HEK293 (cell line): ENCODE data around the gene RAB10.

Experiments
- CTCF ChIP-seq: fragments of 450-650 bp; formaldehyde crosslinking; IDR thresholded peaks from 2 replicates; pipeline ENCODE4 v1.5.1; 2016; ENCODE audit warnings: missing biosample characterization, missing genetic modification characterization
- KLF1 ChIP-seq: fragments of 450-650 bp; formaldehyde crosslinking; IDR thresholded peaks from 2 replicates; pipeline ENCODE4 v1.5.1; 2016; ENCODE audit warnings: missing biosample characterization, missing genetic modification characterization
- PBX3 ChIP-seq: sonication (generic); formaldehyde crosslinking; IDR thresholded peaks from 2 replicates; pipeline ENCODE4 v1.8.1; 2022; ENCODE audit warnings: mild to moderate bottlenecking, moderate library complexity, missing genetic modification reagents
- PRDM2 ChIP-seq: fragments of 450-650 bp; formaldehyde crosslinking; IDR thresholded peaks from 2 replicates; pipeline ENCODE4 v1.5.1; 2016; ENCODE audit warnings: missing biosample characterization, missing genetic modification characterization, borderline replicate concordance
- SETDB1 ChIP-seq: IDR thresholded peaks from one replicate; pipeline ENCODE4 v1.6.1; 2017; ENCODE audit warnings: mild to moderate bottlenecking, low read length, moderate library complexity, mixed read lengths; ENCODE audit not compliant: insufficient read length
- TCF7L2 ChIP-seq: IDR thresholded peaks from 2 replicates; pipeline ENCODE4 v1.6.1; 2011; ENCODE audit warnings: low read depth, mild to moderate bottlenecking, inconsistent platforms, low read length, moderate library complexity, borderline replicate concordance
- YY2 ChIP-seq: fragments of 450-650 bp; formaldehyde crosslinking; IDR thresholded peaks from 2 replicates; pipeline ENCODE4 v1.5.1; 2016; ENCODE audit warnings: missing biosample characterization, missing genetic modification characterization
- ZNF248 ChIP-seq: fragments of 450-650 bp; formaldehyde crosslinking; IDR thresholded peaks from 2 replicates; pipeline ENCODE4 v1.5.1; 2017; ENCODE audit warnings: missing biosample characterization, missing genetic modification characterization
- ZNF561 ChIP-seq: fragments of 450-650 bp; IDR thresholded peaks from 2 replicates; pipeline ENCODE4 v1.5.1; 2018; ENCODE audit warnings: missing biosample characterization, missing genetic modification characterization, borderline replicate concordance
- ZNF654 ChIP-seq: fragments of 450-650 bp; formaldehyde crosslinking; IDR thresholded peaks from 2 replicates; pipeline ENCODE4 v1.5.1; 2016; ENCODE audit warnings: low read depth, missing biosample characterization, missing genetic modification characterization
- ZNF792 ChIP-seq: fragments of 450-650 bp; formaldehyde crosslinking; IDR thresholded peaks from 2 replicates; pipeline ENCODE4 v1.5.1; 2016; ENCODE audit warnings: missing biosample characterization, missing genetic modification characterization
- TF ChIP-seq, protein P1 (sequence below): fragments of 450-650 bp; formaldehyde crosslinking; IDR thresholded peaks from 2 replicates; pipeline ENCODE4 v1.5.1; 2016; ENCODE audit warnings: missing biosample characterization, missing genetic modification characterization
- TF ChIP-seq, protein P2 (sequence below): fragments of 450-650 bp; IDR thresholded peaks from 2 replicates; pipeline ENCODE4 v1.5.1; 2018; ENCODE audit warnings: missing biosample characterization, mild to moderate bottlenecking, missing genetic modification characterization
- TF ChIP-seq, protein P3 (sequence below): fragments of 450-650 bp; formaldehyde crosslinking; IDR thresholded peaks from 2 replicates; pipeline ENCODE4 v1.5.1; 2016; ENCODE audit warnings: missing biosample characterization, missing genetic modification characterization

GRCh38 chr2:25996844-25997243 lies 37.0 kb upstream of the RAB10 start:
- TF ChIP-seq ZNF561 (no peak), YY2 (tag by site-specific recombination) (no peak), CTCF (tag by site-specific recombination) (no peak), PBX3 (no peak), ZNF248 (tag by site-specific recombination) (no peak), KLF1 (tag by site-specific recombination) (no peak), ZNF792 (no peak), ZNF654 (tag by site-specific recombination) (no peak), TCF7L2 (no peak), PRDM2 (tag by site-specific recombination) (no peak), SETDB1 (no peak)
- TF ChIP-seq, protein P1, sequence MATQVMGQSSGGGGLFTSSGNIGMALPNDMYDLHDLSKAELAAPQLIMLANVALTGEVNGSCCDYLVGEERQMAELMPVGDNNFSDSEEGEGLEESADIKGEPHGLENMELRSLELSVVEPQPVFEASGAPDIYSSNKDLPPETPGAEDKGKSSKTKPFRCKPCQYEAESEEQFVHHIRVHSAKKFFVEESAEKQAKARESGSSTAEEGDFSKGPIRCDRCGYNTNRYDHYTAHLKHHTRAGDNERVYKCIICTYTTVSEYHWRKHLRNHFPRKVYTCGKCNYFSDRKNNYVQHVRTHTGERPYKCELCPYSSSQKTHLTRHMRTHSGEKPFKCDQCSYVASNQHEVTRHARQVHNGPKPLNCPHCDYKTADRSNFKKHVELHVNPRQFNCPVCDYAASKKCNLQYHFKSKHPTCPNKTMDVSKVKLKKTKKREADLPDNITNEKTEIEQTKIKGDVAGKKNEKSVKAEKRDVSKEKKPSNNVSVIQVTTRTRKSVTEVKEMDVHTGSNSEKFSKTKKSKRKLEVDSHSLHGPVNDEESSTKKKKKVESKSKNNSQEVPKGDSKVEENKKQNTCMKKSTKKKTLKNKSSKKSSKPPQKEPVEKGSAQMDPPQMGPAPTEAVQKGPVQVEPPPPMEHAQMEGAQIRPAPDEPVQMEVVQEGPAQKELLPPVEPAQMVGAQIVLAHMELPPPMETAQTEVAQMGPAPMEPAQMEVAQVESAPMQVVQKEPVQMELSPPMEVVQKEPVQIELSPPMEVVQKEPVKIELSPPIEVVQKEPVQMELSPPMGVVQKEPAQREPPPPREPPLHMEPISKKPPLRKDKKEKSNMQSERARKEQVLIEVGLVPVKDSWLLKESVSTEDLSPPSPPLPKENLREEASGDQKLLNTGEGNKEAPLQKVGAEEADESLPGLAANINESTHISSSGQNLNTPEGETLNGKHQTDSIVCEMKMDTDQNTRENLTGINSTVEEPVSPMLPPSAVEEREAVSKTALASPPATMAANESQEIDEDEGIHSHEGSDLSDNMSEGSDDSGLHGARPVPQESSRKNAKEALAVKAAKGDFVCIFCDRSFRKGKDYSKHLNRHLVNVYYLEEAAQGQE (tag by site-specific recombination) = no peak
- TF ChIP-seq, protein P2, sequence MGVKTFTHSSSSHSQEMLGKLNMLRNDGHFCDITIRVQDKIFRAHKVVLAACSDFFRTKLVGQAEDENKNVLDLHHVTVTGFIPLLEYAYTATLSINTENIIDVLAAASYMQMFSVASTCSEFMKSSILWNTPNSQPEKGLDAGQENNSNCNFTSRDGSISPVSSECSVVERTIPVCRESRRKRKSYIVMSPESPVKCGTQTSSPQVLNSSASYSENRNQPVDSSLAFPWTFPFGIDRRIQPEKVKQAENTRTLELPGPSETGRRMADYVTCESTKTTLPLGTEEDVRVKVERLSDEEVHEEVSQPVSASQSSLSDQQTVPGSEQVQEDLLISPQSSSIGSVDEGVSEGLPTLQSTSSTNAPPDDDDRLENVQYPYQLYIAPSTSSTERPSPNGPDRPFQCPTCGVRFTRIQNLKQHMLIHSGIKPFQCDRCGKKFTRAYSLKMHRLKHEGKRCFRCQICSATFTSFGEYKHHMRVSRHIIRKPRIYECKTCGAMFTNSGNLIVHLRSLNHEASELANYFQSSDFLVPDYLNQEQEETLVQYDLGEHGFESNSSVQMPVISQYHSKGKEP (tag by site-specific recombination) = no peak
- TF ChIP-seq, protein P3, sequence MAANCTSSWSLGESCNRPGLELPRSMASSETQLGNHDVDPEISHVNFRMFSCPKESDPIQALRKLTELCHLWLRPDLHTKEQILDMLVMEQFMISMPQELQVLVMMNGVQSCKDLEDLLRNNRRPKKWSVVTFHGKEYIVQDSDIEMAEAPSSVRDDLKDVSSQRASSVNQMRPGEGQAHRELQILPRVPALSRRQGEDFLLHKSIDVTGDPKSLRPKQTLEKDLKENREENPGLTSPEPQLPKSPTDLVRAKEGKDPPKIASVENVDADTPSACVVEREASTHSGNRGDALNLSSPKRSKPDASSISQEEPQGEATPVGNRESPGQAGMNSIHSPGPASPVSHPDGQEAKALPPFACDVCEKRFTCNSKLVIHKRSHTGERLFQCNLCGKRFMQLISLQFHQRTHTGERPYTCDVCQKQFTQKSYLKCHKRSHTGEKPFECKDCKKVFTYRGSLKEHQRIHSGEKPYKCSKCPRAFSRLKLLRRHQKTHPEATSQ = no peak
